ENCODE data around the gene KCNAB1.

DNA sequence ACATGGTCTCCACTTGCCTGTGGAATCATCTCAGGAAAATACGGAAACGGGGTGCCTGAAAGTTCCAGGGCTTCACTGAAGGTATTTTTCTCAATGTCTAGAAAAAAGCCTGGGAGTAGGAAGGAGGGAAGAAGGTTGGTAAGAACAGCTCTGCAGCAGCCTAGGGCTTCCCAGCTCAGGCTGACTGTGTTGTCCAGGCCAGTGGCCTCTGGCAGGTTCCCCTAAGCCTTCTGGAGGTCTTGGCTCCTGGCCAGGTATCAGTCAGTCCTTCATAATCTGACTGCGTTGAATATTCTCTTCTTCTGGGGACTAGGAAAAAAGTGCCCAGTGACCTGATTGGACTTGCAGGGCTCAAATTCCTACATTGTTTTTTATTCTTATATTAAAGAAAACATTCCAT, 395.9 kb downstream of the KCNAB1 start:
- no peak for TF ChIP-seq POLR2A (IDR thresholded peaks at IDR 0.05; ENCODE audit: low read length)
- no peak for TF ChIP-seq GATA1 (IDR thresholded peaks at IDR 0.05; ENCODE audit: low read depth, low read length)

Measured in erythroblast (primary cell).